Measurements from ENCODE around the gene SLC6A3. TPM values are rescaled to one million over a fixed set of nuclear protein-coding genes. Genes with fewer than 3 reads are reported as not detected.

Gene SLC6A3
- total RNA-seq, 1 experiment from 2014 or later: 0.74 TPM

DNA sequence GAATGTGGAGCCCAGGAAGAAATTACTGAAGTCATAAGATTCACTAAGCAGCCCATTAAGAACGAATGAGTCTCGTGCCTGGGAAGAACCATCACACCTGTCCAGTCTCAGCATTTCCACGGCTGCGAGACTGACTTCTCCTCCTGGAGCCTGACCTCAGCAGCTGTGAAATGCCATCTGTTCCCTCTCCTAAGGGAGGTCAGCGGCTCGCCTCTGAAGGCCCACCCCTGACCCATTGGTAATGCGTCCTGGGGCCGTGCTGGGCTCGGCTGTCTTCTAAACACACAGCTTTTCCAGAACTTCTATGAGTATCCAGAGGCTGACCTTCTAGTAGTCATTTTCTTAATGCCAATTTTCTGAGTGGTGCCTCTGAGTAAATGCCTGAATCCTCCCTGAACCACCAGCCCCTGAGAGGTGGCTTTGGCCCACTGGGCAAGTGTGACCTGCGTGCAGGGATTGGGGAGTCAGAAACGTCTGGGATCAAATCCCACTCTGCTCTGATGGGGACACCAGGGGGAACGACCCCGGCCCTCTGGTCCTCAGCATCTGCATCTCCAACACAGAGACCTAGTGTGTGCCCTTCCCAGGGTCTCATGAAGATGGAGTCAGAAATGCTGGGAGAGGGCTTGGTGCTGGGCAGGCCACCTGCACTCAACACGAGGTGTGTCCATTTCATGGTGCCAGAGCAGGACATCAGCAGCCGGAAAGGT is 5.7 kb downstream of the SLC6A3 start:
- no peak for ATAC-seq
- POLR2A ChIA-PET: no interaction called here
- DNase-seq (ENCODE audit: low spot score): no peak
- H3K4me1 Mint-ChIP-seq: peaks cover 12% of the 10 kb centered on the region
- H3K9me3 Mint-ChIP-seq: peaks cover 18% of the 10 kb centered on the region
- CTCF ChIA-PET: interaction anchor here (3.1 kb wide), 1 partner anchor 60 kb away, joined by 21 read pairs; no protein-coding TSS in a partner anchor
- TF ChIP-seq RELA (CRISPR knock-in tag; IDR thresholded peaks at IDR 0.05; ENCODE audit: borderline replicate concordance) (no peak), ZNF121 (CRISPR knock-in tag; IDR thresholded peaks at IDR 0.05) (no peak), FOXP1 (CRISPR knock-in tag; IDR thresholded peaks at IDR 0.05; ENCODE audit: borderline replicate concordance) (no peak), ZNF396 (CRISPR knock-in tag; IDR thresholded peaks at IDR 0.05; ENCODE audit: borderline replicate concordance) (no peak)
- TF ChIP-seq, protein P1, sequence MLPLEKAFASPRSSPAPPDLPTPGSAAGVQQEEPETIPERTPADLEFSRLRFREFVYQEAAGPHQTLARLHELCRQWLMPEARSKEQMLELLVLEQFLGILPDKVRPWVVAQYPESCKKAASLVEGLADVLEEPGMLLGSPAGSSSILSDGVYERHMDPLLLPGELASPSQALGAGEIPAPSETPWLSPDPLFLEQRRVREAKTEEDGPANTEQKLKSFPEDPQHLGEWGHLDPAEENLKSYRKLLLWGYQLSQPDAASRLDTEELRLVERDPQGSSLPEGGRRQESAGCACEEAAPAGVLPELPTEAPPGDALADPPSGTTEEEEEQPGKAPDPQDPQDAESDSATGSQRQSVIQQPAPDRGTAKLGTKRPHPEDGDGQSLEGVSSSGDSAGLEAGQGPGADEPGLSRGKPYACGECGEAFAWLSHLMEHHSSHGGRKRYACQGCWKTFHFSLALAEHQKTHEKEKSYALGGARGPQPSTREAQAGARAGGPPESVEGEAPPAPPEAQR (CRISPR knock-in tag; IDR thresholded peaks at IDR 0.05): no peak
- TF ChIP-seq, protein P2, sequence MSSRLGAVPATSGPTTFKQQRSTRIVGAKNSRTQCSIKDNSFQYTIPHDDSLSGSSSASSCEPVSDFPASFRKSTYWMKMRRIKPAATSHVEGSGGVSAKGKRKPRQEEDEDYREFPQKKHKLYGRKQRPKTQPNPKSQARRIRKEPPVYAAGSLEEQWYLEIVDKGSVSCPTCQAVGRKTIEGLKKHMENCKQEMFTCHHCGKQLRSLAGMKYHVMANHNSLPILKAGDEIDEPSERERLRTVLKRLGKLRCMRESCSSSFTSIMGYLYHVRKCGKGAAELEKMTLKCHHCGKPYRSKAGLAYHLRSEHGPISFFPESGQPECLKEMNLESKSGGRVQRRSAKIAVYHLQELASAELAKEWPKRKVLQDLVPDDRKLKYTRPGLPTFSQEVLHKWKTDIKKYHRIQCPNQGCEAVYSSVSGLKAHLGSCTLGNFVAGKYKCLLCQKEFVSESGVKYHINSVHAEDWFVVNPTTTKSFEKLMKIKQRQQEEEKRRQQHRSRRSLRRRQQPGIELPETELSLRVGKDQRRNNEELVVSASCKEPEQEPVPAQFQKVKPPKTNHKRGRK (CRISPR knock-in tag; IDR thresholded peaks at IDR 0.05; ENCODE audit: borderline replicate concordance): no peak
- TF ChIP-seq, protein P3, sequence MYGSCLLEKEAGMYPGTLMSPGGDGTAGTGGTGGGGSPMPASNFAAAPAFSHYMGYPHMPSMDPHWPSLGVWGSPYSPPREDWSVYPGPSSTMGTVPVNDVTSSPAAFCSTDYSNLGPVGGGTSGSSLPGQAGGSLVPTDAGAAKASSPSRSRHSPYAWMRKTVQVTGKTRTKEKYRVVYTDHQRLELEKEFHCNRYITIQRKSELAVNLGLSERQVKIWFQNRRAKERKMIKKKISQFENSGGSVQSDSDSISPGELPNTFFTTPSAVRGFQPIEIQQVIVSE (CRISPR knock-in tag; IDR thresholded peaks at IDR 0.05; ENCODE audit: borderline replicate concordance): no peak
- TF ChIP-seq, protein P4, sequence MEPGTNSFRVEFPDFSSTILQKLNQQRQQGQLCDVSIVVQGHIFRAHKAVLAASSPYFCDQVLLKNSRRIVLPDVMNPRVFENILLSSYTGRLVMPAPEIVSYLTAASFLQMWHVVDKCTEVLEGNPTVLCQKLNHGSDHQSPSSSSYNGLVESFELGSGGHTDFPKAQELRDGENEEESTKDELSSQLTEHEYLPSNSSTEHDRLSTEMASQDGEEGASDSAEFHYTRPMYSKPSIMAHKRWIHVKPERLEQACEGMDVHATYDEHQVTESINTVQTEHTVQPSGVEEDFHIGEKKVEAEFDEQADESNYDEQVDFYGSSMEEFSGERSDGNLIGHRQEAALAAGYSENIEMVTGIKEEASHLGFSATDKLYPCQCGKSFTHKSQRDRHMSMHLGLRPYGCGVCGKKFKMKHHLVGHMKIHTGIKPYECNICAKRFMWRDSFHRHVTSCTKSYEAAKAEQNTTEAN (CRISPR knock-in tag; IDR thresholded peaks at IDR 0.05): no peak
- peaks cover 4% of the 10 kb centered on the region; the same call in 1 of the 2 replicates for H3K36me3 Mint-ChIP-seq
- H3K27ac Mint-ChIP-seq: no peak overlapping the region
- no peak overlapping the region for H3K4me3 Mint-ChIP-seq
- H3K27me3 Mint-ChIP-seq (ENCODE audit: low read depth): peaks cover 44% of the 10 kb centered on the region

DNA sequence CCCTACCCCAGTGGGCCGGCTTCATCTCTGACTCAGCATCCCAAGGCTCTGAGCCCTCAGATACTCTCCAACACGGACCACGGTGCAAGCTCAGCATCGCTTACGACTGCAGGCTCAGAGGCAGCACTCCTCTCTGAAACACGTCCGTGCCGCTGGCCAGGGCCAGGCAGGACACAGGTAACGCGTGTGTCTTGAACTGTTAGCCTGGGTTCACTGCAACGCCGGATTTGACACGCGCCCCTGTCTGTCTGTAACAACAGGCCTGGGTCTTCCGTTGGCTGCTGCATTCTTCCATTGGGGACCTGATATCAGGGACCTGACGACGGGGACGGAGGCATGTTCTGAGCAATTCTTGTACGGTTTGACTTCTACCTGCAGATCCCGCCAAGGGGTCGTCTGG is 6.4 kb downstream of the SLC6A3 start:
- no peak for DNase-seq (ENCODE audit: low spot score)
- H3K27ac Mint-ChIP-seq: no peak overlapping the region
- peaks cover 8% of the 10 kb centered on the region; the same call in 1 of the 2 replicates for H3K4me1 Mint-ChIP-seq
- H3K36me3 Mint-ChIP-seq: peaks cover 4% of the 10 kb centered on the region; the same call in 1 of the 2 replicates
- H3K9me3 Mint-ChIP-seq: peaks cover 23% of the 10 kb centered on the region
- ATAC-seq: no peak
- POLR2A ChIA-PET: no interaction called here
- peaks cover 37% of the 10 kb centered on the region for H3K27me3 Mint-ChIP-seq (ENCODE audit: low read depth)
- no peak overlapping the region for H3K4me3 Mint-ChIP-seq
- TF ChIP-seq ATF1 (CRISPR knock-in tag; IDR thresholded peaks at IDR 0.05) (no peak), JUN (CRISPR knock-in tag; IDR thresholded peaks at IDR 0.05) (no peak)
- CTCF ChIA-PET: interaction anchor here (3.1 kb wide), 1 partner anchor 59 kb away, joined by 21 read pairs; no protein-coding TSS in a partner anchor

DNA sequence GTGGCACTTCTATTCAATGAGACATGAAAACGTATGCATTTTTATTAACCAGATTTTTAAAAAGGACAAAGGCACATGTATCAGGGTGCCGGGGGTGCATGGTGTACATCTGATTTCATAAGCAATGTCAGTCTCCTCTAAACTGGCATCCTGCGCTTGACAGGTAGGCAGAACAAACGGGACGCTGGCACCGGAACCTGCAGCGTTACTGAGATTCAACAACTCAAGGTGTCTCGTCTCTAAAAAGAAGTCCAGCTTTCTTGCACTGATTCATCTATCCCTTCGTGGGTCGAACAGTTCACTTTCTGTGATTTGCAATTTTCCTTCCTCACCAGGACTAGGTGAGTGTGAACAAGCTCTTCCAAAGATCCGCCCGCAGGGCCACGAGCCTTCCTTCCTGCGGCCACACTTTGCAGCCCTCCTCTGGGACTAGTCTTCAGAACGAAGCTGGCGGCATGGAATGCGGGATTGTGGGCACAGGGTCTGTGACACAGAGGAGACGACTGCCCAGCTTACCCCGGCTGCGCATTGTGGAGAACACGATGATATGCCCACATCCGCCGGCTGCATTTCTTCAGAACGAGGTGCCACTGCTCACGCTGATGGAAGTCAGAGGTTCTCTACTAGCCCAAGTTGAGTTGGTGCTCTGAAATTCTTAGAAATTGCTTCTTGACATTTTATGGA is 7.2 kb downstream of the SLC6A3 start:
- H3K27me3 Mint-ChIP-seq (ENCODE audit: low read depth): peaks cover 28% of the 10 kb centered on the region
- no peak for DNase-seq (ENCODE audit: low spot score)
- POLR2A ChIA-PET: no interaction called here

More for the DNA sequence above, 7.2 kb downstream of the SLC6A3 start:
- no peak overlapping the region for H3K27ac Mint-ChIP-seq
- no peak for TF ChIP-seq NFYB (CRISPR knock-in tag; conservative IDR thresholded peaks at IDR 0.05; ENCODE audit: low read depth)
- TF ChIP-seq, protein P5, sequence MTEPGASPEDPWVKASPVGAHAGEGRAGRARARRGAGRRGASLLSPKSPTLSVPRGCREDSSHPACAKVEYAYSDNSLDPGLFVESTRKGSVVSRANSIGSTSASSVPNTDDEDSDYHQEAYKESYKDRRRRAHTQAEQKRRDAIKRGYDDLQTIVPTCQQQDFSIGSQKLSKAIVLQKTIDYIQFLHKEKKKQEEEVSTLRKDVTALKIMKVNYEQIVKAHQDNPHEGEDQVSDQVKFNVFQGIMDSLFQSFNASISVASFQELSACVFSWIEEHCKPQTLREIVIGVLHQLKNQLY (CRISPR knock-in tag; IDR thresholded peaks at IDR 0.05): no peak
- TF ChIP-seq IRF2 (CRISPR knock-in tag; IDR thresholded peaks at IDR 0.05; ENCODE audit: borderline replicate concordance, low read depth): no peak
- TF ChIP-seq, protein P6, sequence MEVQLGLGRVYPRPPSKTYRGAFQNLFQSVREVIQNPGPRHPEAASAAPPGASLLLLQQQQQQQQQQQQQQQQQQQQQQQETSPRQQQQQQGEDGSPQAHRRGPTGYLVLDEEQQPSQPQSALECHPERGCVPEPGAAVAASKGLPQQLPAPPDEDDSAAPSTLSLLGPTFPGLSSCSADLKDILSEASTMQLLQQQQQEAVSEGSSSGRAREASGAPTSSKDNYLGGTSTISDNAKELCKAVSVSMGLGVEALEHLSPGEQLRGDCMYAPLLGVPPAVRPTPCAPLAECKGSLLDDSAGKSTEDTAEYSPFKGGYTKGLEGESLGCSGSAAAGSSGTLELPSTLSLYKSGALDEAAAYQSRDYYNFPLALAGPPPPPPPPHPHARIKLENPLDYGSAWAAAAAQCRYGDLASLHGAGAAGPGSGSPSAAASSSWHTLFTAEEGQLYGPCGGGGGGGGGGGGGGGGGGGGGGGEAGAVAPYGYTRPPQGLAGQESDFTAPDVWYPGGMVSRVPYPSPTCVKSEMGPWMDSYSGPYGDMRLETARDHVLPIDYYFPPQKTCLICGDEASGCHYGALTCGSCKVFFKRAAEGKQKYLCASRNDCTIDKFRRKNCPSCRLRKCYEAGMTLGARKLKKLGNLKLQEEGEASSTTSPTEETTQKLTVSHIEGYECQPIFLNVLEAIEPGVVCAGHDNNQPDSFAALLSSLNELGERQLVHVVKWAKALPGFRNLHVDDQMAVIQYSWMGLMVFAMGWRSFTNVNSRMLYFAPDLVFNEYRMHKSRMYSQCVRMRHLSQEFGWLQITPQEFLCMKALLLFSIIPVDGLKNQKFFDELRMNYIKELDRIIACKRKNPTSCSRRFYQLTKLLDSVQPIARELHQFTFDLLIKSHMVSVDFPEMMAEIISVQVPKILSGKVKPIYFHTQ (CRISPR knock-in tag; IDR thresholded peaks at IDR 0.05): no peak
- CTCF ChIA-PET: interaction anchor here (0.7 to 3.1 kb wide), 11 partner anchors 12 to 233 kb away, joined by 3 to 21 read pairs (median 4); no protein-coding TSS in a partner anchor
- no peak for ATAC-seq
- H3K4me3 Mint-ChIP-seq: no peak overlapping the region
- peaks cover 8% of the 10 kb centered on the region for H3K36me3 Mint-ChIP-seq
- H3K4me1 Mint-ChIP-seq: peaks cover 8% of the 10 kb centered on the region; the same call in 1 of the 2 replicates
- H3K9me3 Mint-ChIP-seq: peaks cover 31% of the 10 kb centered on the region
